Esophagus muscularis mucosa (tissue), 3 donors: ENCODE results near the gene MOB4.

Source experiments
- POLR2A ChIP-seq: fragments of 450-650 bp; IDR thresholded peaks from one replicate; pipeline ENCODE4 v1.6.1; 2017; ENCODE audit warnings: antibody characterized with exemption, moderate library complexity, mild to moderate bottlenecking, low read depth
- TF ChIP-seq, protein P1 (sequence below), 3 experiments: fragments of 200-600 bp in 2 of 3; fragments of 450-650 bp in 1 of 3; sonication (generic) in 2 of 3; IDR thresholded peaks; one replicate each; pipeline ENCODE4 v1.5.1; 2017 to 2019; ENCODE audit warnings: antibody characterized with exemption in 3 of 3, mild to moderate bottlenecking in 2 of 3, moderate library complexity in 1 of 3

- TF ChIP-seq, protein P1, sequence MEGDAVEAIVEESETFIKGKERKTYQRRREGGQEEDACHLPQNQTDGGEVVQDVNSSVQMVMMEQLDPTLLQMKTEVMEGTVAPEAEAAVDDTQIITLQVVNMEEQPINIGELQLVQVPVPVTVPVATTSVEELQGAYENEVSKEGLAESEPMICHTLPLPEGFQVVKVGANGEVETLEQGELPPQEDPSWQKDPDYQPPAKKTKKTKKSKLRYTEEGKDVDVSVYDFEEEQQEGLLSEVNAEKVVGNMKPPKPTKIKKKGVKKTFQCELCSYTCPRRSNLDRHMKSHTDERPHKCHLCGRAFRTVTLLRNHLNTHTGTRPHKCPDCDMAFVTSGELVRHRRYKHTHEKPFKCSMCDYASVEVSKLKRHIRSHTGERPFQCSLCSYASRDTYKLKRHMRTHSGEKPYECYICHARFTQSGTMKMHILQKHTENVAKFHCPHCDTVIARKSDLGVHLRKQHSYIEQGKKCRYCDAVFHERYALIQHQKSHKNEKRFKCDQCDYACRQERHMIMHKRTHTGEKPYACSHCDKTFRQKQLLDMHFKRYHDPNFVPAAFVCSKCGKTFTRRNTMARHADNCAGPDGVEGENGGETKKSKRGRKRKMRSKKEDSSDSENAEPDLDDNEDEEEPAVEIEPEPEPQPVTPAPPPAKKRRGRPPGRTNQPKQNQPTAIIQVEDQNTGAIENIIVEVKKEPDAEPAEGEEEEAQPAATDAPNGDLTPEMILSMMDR (IDR thresholded peaks at IDR 0.05) = no peak
- no peak for TF ChIP-seq POLR2A
Observed at GRCh38 chr2:197517150-197517549, 1.3 kb downstream of the MOB4 start.
